GM19395 (cell line): ENCODE data around the gene AGER.
A peak's percentile ranks its signal among the peaks of the same experiment; 100 is the strongest.
"Not testable (repeated sequence)": the region's sequence is repeated elsewhere in the genome, so short reads cannot be mapped to it uniquely, and the experiment has no call there.

Experiments
- ATAC-seq: cut with Tn5 transposase; IDR thresholded peaks from one replicate; pipeline ENCODE4 v1.9.1; 2021; ENCODE audit warnings: mild to moderate bottlenecking, moderate library complexity; ENCODE audit not compliant: unreplicated experiment

The AGER gene

DNA sequence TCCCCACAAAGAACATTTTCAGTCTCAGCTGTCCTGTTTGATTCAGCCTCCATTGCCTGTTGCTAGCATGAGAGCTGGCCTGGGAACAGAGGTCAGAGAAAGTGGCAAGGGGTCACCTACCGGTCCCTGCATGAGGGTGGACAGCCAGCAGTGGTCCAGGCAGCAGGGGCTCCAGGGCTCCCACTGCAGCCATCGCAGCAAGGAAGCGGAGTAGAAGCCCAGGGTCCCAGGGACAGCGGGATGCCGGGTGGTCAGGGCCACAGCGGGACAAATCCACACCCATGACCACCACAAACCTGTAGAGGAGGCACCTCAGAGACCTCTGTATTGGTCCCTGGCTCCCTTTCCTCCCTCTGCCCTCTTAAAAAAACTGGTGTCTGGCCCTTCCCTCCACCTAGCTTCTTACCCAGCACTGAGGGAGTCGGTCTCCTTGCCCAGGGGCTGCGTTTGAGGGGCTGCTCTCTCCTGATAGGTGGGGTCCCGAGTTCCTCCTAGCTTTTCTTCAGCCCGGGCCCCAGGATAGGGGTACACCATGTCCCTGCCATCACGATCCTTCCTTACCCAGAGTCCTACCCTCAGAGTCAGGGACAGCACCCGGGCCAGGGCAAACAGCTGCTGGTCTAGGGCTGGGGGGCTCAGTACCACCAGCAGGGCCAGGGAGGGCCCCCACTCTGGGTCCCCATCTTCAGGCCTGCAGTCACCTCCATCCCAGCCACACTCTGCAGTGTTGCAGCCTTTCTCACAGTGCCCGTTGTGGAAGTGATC is 16.8 kb upstream of the AGER start:
- no peak for ATAC-seq

DNA sequence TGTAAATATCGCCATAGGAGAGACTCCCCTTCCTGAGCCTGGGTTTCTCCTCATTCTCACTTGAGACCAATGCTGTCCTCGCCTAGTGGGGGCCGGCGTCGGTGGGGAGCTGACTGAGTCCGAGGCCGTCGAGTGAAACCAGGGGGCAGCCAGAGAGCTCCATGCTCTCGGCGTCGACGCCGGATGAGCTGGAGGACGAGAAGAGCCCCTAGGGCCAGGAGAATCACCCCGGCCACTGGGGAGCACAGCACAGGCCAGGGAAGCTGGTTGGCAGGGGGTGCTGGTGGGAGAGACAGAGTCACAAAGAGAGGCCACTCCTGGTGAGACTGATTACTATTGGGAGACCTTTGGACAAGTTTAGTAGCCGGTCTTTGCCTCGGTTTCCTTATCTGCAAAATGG is 14.8 kb upstream of the AGER start:
- ATAC-seq = no peak

DNA sequence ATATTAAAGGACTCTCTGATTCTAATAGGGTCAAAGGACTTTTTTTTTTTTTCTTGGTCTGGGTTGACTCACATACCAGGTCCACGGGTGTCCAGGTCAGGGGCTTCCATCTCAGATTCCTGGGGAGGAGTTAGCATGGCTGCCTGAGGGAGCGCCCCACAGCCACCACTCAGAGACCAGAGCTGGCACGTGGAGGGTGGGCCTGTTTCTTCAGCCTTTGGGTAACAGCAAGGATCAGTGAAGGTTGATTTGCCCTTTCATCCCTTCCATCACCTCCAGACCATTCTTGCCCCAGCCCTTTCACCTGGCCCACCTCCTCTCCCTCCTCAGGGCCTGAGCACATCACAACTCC is 14.3 kb upstream of the AGER start:
- ATAC-seq = no peak

DNA sequence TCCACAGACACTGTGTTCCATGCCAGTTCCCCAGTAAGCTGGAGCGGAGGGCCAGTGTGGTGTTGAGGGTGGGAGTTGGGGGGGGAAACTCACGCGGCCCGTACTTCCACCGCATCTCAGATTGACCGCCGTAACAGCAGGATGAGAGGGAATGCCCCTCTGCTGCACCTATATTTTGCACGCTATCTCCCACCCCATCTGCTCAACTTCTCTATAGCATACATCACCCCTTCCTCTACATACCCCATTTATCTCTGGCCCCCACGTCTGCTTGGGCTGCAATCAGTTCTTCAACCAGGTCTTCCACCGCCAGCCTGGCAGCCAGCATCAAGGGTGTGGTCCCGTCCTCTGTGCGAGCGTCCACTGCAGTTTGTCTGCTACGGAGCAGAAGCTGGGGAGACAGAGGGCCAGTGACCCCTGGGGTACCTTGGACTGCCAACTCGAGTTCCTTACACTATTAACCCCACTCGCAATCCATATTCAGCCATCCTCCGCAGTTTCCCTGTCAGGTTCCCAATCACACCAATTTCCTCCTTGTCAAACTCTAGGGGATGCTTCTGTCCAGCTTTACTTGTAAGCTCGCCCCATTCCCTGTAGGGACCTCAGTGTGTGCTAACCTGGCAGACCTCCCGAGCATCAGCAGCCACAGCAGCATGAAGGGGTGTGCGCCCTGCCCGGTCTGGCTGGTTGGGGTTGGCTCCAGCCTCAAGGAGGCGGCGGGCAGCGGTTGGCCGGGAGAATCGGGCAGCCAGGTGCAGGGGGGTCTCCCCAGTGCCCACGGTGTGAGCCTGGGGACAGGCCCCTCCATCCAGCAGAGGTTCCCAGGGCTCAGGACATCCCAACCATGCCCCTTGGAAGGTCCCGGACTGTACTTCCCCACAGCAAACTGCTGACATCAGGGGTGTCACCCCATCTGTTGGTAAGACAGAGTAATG is 12.9 kb upstream of the AGER start:
- no peak for ATAC-seq

DNA sequence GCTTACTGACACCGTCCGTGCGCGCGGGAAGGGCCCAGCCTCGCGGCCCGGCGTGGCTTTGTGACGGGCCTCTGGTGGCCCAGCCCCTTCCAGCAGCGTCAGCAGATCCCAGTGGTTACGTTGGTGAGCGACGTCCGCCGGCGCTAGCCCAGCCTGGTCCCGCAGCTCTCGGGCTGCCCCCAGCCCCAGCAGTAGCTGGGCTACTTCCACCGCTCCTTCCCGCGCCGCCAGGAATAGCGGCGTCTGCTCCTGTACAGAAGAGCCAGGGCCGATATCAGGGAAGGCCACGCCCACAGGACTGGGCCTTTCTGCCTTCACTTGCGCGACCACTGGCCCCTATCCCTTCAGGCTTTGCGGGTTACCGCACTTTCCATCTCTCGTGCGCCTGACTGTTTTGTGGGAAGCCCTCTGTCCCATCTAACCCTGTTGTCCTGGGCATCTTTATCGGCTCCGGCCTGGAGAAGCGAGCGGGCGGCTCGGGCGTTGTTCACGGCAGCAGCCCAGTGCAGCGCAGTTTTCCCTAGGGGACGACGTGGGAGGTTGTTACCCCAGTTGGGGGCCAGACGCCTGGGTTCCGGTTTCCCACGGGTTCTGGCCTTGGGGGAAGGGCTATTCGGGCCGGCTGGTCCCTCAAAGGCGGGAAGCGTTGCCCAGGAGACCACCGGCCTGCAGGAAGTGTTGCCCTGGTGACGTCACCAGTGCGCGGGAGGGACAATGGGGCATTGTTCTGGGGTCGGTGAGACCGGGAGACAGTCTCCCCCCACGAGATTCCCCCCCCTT is 12.0 kb upstream of the AGER start:
- peak; percentile 78 for ATAC-seq

DNA sequence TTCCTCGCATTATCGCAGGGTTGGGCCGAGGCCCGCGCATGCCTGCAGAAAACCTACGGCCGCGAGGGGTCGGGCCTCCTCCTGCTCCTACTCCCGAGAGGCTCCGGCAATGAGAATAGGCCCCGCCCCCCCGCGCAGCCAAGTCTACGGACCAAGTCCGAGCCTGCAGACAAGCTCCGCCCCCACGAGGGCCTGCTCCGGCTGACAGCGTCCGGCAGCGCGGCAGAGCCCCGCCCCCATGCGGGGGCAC is 11.5 kb upstream of the AGER start:
- no peak for ATAC-seq

DNA sequence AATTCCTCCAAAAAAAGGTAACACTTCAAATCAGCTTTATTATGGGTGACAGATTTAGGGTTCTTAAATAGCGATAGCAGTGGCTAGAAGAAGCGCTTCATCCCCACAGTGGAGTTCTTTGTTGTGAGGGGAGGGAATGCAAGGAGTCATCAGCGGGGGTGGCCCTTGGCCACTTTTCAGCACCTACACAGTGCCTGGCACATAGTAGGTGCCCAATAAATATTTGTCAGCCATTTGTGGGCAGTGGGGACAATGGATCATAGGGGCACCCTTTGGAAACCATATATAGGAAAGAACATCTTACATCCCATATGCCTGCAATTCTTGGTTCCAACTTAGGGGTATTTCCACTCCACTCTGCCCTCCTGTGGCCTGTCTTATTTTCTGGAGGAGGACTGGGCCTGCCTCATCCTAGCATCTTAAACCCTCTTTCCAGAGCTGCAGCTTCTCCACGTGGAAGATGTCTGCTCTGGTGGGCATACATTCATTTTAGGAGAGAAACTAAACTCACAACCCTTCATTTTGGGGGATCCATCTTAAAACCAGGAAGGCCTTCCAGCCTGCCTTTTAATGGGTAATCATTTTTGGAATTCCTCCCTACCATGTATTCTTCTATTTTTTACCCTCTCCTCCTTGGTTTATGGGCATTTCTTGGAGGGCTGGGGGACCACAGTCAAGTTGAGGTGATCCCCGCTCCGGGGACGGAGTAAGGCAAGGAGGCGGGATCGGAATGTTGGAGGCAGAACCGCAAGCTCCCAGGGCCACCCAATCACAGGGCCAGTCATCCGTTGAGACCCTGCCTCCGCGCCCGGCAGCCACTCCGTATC is 11.0 kb upstream of the AGER start:
- ATAC-seq = peak; percentile 69

DNA sequence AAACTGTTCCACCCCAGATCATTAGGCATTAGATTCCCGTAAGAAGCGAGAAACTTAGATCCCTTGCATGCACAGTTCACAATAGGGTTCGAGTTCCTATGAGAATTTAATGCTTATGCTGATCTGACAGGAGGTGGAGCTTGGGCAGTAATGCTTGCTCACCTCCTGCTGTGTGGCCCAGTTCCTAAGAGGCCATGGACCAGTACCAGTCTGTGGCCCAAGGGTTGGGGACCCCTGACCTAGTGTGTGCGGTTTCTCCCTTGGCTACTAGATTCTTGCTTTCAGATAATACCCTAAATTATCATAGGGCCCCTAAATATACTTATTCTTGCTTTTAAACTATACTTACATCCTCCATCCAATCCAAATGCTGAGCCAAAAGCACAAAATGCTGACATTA is 10.3 kb upstream of the AGER start:
- no peak for ATAC-seq

DNA sequence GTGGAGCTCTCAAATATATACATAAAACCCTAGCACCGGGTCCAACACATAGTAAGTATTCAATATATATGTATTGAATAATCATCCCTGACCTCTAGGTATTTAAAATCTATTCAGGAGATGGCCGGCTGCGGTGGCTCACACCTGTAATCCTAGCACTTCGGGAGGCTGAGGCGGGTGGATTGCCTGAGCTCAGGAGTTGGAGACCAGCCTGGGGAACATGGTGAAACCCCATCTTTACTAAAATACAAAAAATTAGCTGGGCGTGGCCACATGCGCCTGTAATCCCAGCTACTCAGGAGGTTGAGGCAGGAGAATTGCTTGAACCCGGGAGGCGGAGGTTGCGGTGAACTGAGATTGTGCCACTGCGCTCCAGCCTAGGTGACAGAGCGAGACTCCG is 9.0 kb upstream of the AGER start:
- not testable (repeated sequence) for ATAC-seq

DNA sequence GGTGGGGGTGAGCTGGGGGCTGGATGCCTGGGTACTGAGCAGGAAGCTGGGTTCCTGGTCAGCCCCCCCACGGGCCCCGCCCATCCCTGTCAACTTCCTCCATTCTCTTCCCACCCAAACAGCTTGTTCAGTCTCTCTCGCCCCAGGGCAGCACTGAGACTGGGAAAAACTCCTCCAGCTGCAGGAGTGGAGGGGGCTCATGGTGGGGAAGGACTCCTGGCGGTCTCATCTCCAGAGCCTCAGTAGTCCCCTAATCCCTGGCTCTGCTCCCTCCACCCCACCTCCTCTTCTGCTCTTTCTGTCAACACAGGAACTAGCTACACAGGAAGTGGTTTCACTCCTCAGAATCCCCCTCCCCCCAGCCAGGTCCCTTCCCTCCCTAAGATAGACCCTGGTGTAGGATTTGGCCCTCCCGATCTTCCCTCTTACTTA is 8.6 kb upstream of the AGER start, which contains the start of gene GPSM3:
TSS of gene GPSM3 (minus strand) at position 36 of the 432 bp plus-strand sequence. CDS start 130 bp downstream, outside the sequence.
- no peak for ATAC-seq

DNA sequence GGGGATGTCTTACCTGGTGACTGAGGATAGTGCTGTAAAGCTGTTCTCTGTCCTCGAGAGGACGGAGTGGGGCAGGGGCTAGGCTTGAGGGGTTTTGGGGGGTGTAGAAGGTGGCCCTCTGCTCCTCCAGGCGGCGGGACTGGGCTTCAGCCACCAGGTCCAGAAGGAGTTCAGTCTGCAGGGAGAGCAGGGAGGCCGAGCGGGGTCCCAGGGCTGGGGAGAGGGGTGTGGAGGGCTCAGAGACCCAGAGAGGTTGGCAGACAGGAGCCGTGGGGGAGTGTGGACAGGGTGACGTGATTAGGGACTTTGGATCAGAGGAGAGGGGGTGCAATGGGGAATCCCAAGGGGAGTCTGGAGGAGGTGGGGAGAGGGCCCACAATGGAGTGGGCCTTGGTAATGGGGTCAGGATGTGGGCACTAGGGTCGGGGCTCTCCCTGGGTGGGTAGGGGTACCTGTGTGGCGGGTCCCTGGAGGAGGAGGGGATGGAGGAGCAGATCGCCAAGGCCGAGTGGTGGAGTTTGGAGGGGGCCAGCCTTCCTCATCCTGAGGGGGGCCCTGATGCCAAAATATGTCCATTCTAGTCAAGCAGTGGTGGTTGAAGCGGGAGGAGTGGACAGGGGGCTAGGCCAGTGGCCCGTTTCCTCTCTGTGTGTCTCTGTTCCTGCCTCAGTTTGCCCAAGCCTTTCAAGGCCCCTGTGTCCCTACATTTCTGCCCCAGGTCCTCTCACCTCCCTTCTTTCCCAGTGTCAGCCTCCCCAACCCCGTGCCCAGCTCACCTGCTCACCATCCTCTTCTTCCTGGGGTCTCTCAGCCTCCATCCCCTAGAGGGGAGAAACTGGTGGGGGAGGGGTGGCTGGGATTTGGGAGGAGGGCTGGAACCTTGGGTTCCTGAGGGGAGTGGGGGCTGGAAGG is 7.9 kb upstream of the AGER start:
- no peak for ATAC-seq

DNA sequence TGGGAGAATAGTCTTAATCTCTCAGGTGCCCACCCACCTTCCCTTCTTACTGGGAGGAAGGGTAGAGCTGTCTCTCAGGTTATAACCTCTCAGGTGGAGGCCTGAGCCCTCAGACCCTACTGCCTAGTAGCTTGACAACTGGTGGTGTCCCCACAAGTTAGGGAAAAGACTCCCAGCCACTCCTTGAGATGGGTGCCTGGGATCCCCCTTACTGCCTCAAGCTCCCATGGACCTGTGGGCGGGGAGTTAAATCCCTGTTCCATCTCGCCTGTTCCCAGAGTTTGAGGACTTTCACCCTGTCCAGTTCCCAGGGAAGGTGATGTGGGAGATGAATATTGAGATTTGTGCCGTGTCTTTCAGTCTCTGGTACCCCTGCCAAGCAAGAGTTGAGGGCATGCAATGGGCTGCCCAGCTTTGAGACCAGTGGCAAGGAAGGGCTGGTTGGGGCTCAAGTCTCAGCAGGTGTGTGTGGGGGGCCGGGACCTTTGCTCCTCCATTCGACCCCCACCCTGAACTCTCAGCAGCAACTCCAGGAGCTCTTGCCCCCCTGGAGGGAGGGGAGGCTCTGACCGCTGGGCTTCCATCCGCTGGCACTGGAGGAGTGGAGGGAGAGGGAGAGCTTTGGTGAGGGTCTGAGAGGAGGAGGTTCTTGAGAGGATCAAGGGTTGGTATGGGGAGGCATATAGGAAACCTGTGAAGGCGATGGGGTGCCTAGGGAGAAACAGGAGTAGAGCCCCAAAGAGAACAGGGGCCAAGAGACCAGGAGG is 7.0 kb upstream of the AGER start:
- ATAC-seq = no peak

DNA sequence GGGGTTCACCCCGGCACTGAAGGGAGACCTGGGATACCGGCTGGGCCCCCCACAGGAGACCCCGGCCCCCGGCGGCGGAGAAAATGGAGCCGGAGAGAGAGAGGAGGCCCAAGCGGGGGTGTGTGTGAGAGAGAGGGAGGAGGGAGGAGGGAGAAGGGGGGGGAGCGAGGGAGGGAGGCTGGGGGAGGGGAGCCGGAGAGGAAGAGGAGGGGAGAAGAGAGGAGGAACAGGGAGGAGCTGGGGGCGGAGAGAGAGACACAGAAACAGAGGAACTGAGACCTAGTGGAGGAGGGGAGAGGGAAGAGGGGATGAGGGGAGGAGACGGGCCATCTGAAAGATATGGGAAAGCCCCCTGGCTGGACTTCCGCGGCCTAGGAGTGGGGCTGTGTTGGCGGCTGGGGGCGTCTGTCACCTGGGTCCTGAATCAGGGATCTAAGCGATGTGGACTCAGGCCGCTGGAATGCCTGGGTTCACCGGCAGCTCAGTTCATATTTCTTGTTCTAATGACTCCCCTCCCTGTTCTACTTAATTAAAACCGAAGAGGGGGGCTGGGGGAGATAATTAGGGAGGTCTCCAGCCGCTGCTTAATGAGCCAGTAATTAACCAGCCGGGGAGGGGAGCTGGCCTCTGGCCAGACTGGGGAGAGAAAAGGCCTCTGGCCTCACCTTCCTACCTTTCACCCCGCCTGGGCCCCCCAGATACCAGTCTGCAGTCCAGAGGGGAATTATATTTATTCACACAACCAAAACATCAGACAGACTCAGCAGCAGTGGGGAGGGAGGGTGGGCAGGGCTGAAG is 6.2 kb upstream of the AGER start, which contains the start of gene PBX2:
TSS of gene PBX2 (minus strand) at position 149 of the 798 bp plus-strand sequence. CDS start 287 bp downstream, outside the sequence.
- ATAC-seq = no peak

DNA sequence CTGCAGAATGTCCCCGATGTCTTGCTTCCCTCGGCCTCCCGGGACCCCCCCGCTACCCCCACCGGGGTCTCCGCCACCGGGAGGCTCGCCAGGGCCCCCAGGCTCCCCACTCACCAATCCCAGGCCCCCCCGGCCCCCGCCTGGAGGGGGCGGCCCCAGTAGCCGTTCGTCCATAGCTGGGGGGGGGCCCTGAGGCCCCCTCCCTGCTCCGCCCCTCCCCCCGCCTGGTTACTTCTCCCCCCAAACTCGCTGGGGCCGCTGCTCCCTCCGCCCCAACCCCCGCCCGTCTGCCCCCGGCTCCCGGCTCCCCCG is 5.6 kb upstream of the AGER start:
- ATAC-seq = no peak

DNA sequence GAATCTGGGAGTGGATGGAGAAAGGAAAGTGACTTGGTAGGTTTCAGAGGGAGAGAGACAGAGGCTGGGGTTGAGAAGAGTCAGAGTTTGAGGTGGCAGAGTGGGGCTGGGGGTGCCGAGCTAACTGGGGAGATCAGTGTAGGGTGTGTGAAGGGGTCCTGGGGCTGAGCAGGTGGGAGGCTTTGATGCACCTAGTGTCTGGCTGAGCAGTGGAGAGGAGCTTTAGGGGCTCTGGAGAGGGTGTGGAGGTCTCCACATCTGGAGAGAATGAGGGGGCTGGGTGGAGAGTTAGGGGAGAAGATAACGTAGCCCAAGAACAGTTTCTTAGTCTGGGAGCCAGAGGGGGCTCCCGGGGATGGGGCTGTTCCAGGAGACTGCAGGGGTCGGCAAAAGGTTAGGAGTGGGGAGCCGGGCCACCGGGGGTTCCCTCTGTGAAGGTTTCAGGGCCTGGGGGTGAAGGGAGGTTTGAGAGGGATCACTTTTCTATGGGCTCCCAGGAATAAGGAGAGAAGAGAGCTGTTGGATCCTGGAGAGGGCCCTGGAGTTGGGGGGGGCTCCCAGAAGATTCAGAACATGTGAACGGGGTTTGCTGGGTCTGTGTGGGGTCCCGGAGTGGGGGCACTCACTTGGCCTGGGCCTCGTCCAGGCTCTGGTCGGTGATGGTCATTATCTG is 5.2 kb upstream of the AGER start:
- ATAC-seq = no peak

DNA sequence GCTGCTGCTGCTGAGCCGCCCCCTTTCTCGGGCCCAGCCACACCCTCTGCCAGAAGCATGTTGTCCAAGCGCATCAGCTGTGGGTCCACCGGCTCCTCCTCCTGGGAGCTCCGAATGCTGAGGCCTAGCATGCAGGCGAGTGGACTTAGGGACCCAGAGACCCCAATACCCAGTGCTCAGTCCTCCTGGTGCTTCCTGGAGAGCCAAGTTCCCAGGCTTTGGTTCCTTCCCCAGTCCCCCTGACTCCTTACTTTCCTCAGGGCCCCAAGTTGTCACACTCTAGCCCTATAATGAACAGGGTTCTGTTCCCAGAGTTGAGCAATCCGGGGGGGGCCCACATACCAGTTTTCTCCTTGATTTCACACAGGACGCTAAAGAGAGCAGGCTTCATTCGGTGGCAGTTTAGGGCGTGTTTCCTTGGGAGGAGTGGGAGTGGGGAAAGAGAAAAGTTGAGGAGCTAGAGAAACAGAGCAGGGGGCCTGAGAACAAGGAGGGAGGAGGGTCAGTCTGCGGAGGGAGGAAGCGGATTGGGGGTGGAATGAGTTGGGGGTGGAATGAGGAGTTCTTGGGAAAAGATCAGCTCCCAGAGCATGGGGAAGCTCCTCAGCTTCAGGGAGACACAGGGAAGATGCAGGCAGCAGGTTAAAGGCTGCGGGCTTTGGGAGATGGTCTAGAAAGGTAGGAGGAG is 4.5 kb upstream of the AGER start:
- ATAC-seq = no peak
